ENCODE results near the gene ABCA9. TPM values are rescaled to one million over a fixed set of nuclear protein-coding genes. Genes with fewer than 3 reads are reported as not detected.

The ABCA9 gene
- total and polyA plus RNA-seq, 2 experiments from 2014 or later = not detected

- Mint-ChIP-seq H3K27ac (no peak overlapping the region), H3K4me1 (peaks cover 5% of the 10 kb centered on the region; the same call in 2 of the 3 replicates), H3K27me3 (ENCODE audit: insufficient read depth, low read depth, poor library complexity) (no peaks in the 10 kb centered on the region), H3K4me3 (no peak overlapping the region), H3K9me3 (no peaks in the 10 kb centered on the region), H3K36me3 (ENCODE audit: low read depth) (no peaks in the 10 kb centered on the region)
- no peaks in the 10 kb centered on the region for H3K36me3 ChIP-seq (ENCODE audit: insufficient read depth)
- no peaks in the 10 kb centered on the region for H3K79me2 ChIP-seq (replicated peaks; ENCODE audit: insufficient read depth)
- no peaks in the 10 kb centered on the region for H3F3A ChIP-seq (replicated peaks; ENCODE audit: low read depth)
- H2AFZ ChIP-seq = no peak overlapping the region
- H3K4me2 ChIP-seq = no peak overlapping the region
- no peaks in the 10 kb centered on the region for H3K4me1 ChIP-seq (ENCODE audit: insufficient read depth)
- no peaks in the 10 kb centered on the region for H4K20me1 ChIP-seq (replicated peaks; ENCODE audit: insufficient read depth)
- DNase-seq (ENCODE audit: low spot score) (no peak), ATAC-seq (no peak)
- H3K27ac ChIP-seq (ENCODE audit: low read depth) = no peak overlapping the region
- H3K9me2 ChIP-seq (ENCODE audit: insufficient read depth) = no peaks in the 10 kb centered on the region
- H3K27me3 ChIP-seq (ENCODE audit: insufficient read depth) = no peaks in the 10 kb centered on the region
- TF ChIP-seq REST (IDR thresholded peaks at IDR 0.05; ENCODE audit: unreplicated experiment) (no peak), NANOG (IDR thresholded peaks at IDR 0.05; ENCODE audit: borderline replicate concordance) (no peak), ZNF331 (CRISPR knock-in tag; IDR thresholded peaks at IDR 0.05; ENCODE audit: low read depth) (no peak), ETS1 (IDR thresholded peaks at IDR 0.05) (no peak), ZNF114 (CRISPR knock-in tag; IDR thresholded peaks at IDR 0.05) (no peak), JUNB (IDR thresholded peaks at IDR 0.05; ENCODE audit: unreplicated experiment) (no peak), STAT1 (IDR thresholded peaks at IDR 0.05; ENCODE audit: unreplicated experiment) (no peak), POLR2AphosphoS5 (IDR thresholded peaks at IDR 0.05; ENCODE audit: low read depth) (no peak), EZH2phosphoT487 (IDR thresholded peaks at IDR 0.05; ENCODE audit: unreplicated experiment) (no peak), CTCF (conservative IDR thresholded peaks at IDR 0.05; ENCODE audit: low read depth in 2 of 2) (no peak)
- no peak overlapping the region for H3K4me3 ChIP-seq
These were observed 1.1 kb downstream of the ABCA9 start for GRCh38 chr17:69059458-69060175.
